ENCODE measurements around the gene MPL. TPM values are rescaled to one million over a fixed set of nuclear protein-coding genes. Genes with fewer than 3 reads are reported as not detected.

The MPL gene
- total RNA-seq, 1 donor from 2014 or later, result not detected

DNA sequence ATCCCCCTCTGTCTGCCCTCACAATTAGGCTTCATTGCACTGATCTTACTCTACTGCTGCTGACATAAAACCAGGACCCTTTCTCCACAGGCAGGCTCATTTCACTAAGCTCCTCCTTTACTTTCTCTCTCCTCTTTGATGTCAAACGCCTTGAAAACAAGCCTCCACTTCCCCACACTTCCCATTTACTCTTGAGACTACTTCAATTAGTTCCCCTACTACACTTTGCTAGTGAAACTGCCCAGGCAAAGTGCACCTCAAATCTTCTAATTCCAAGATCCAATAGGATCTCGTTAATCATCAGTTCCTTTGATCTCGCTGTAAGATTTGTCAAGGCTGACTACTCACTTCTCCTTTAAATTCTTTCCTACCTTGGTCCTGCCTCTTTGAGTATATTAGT, 15.3 kb downstream of the MPL start:
- no peak overlapping the region for H3K9ac ChIP-seq (ENCODE audit: low read length)

GRCh38 chr1:43354471-43354870, 16.9 kb downstream of the MPL start:
- no peak overlapping the region for H3K4me3 ChIP-seq (ENCODE audit: insufficient read depth, low read depth, low read length)
- H3K9ac ChIP-seq (ENCODE audit: low read length), result no peak overlapping the region
- no peaks in the 10 kb centered on the region for H3K27me3 Mint-ChIP-seq (ENCODE audit: low read depth, unreplicated experiment)
- H3K4me3 Mint-ChIP-seq (ENCODE audit: unreplicated experiment), result no peak overlapping the region
- H3K27me3 ChIP-seq (ENCODE audit: insufficient read depth, low read length), result no peaks in the 10 kb centered on the region
- H3K79me2 ChIP-seq (ENCODE audit: insufficient read depth, low read length), result peaks cover 7% of the 10 kb centered on the region
- H3K4me1 ChIP-seq (ENCODE audit: insufficient read depth, low read length), result peaks cover 17% of the 10 kb centered on the region
- no peak for DNase-seq (ENCODE audit: low read depth)
- H3K9me3 ChIP-seq (ENCODE audit: insufficient read depth, low read depth, low read length), result no peaks in the 10 kb centered on the region
- peaks cover 6% of the 10 kb centered on the region for H3K4me1 Mint-ChIP-seq (ENCODE audit: low read depth, unreplicated experiment)
- TF ChIP-seq EZH2 (IDR thresholded peaks at IDR 0.05; ENCODE audit: insufficient read depth, low read length), result no peak
- TF ChIP-seq, protein P1, sequence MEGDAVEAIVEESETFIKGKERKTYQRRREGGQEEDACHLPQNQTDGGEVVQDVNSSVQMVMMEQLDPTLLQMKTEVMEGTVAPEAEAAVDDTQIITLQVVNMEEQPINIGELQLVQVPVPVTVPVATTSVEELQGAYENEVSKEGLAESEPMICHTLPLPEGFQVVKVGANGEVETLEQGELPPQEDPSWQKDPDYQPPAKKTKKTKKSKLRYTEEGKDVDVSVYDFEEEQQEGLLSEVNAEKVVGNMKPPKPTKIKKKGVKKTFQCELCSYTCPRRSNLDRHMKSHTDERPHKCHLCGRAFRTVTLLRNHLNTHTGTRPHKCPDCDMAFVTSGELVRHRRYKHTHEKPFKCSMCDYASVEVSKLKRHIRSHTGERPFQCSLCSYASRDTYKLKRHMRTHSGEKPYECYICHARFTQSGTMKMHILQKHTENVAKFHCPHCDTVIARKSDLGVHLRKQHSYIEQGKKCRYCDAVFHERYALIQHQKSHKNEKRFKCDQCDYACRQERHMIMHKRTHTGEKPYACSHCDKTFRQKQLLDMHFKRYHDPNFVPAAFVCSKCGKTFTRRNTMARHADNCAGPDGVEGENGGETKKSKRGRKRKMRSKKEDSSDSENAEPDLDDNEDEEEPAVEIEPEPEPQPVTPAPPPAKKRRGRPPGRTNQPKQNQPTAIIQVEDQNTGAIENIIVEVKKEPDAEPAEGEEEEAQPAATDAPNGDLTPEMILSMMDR (IDR thresholded peaks at IDR 0.05; ENCODE audit: insufficient read depth, low read depth, low read length), result no peak
- H3K9me3 Mint-ChIP-seq (ENCODE audit: unreplicated experiment), result no peaks in the 10 kb centered on the region
- no peak overlapping the region for H3K27ac Mint-ChIP-seq (ENCODE audit: unreplicated experiment)
- H3K36me3 ChIP-seq (ENCODE audit: insufficient read depth, low read length), result no peaks in the 10 kb centered on the region
- FAIRE-seq, result no peak
- H4K20me1 ChIP-seq (ENCODE audit: insufficient read depth, low read length), result peaks cover 2% of the 10 kb centered on the region
- H2AFZ ChIP-seq (ENCODE audit: low read depth, low read length), result no peak overlapping the region
- no peak overlapping the region for H3K4me2 ChIP-seq (ENCODE audit: low read length)
- H3K27ac ChIP-seq (ENCODE audit: low read depth, low read length), result no peak overlapping the region
- no peaks in the 10 kb centered on the region for H3K36me3 Mint-ChIP-seq (ENCODE audit: low read depth, unreplicated experiment)

More for the DNA sequence above, 15.3 kb downstream of the MPL start:
- peaks cover 6% of the 10 kb centered on the region for H3K4me1 Mint-ChIP-seq (ENCODE audit: low read depth, unreplicated experiment)
- H3K27me3 Mint-ChIP-seq (ENCODE audit: low read depth, unreplicated experiment), result no peaks in the 10 kb centered on the region
- Histone ChIP-seq H3K9me3 (ENCODE audit: insufficient read depth, low read depth, low read length) (no peaks in the 10 kb centered on the region), H4K20me1 (ENCODE audit: insufficient read depth, low read length) (no peaks in the 10 kb centered on the region), H3K27me3 (ENCODE audit: insufficient read depth, low read length) (no peaks in the 10 kb centered on the region), H3K4me3 (ENCODE audit: insufficient read depth, low read depth, low read length) (no peak overlapping the region), H3K27ac (ENCODE audit: low read depth, low read length) (no peak overlapping the region), H3K36me3 (ENCODE audit: insufficient read depth, low read length) (no peaks in the 10 kb centered on the region), H3K4me2 (ENCODE audit: low read length) (no peak overlapping the region), H3K79me2 (ENCODE audit: insufficient read depth, low read length) (no peaks in the 10 kb centered on the region), H2AFZ (ENCODE audit: low read depth, low read length) (no peak overlapping the region), H3K4me1 (ENCODE audit: insufficient read depth, low read length) (peaks cover 19% of the 10 kb centered on the region)
- TF ChIP-seq, protein P1 (IDR thresholded peaks at IDR 0.05; ENCODE audit: insufficient read depth, low read depth, low read length), result no peak
- DNase-seq (ENCODE audit: low read depth), result no peak
- no peaks in the 10 kb centered on the region for H3K36me3 Mint-ChIP-seq (ENCODE audit: low read depth, unreplicated experiment)
- no peak overlapping the region for H3K4me3 Mint-ChIP-seq (ENCODE audit: unreplicated experiment)
- H3K9me3 Mint-ChIP-seq (ENCODE audit: unreplicated experiment), result peaks cover 2% of the 10 kb centered on the region
- no peak for FAIRE-seq
- H3K27ac Mint-ChIP-seq (ENCODE audit: unreplicated experiment), result no peak overlapping the region

DNA sequence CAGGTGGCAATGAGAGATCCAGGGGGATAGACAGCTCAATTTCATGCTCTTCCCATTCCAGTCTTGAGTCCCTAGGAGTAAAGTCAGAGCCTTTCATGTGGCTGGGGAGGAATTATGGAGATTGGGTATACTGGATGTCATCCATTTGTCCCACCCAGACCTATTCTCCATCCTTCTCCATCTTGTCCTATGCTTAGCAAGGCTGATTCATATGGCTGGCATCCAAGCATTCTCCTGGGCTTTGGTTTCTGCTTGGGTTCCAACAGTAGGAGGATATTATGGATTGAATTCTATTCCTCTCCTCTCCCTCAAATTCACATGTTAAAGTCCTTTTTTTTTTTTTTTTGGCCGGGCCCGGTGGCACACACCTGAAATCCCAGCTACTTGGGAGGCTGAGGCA, 17.3 kb downstream of the MPL start:
- H4K20me1 ChIP-seq (ENCODE audit: insufficient read depth, low read length), result peaks cover 7% of the 10 kb centered on the region
- H3K9me3 Mint-ChIP-seq (ENCODE audit: unreplicated experiment), result no peaks in the 10 kb centered on the region
- H3K36me3 ChIP-seq (ENCODE audit: insufficient read depth, low read length), result peaks cover under 1% of the 10 kb centered on the region
- H2AFZ ChIP-seq (ENCODE audit: low read depth, low read length), result no peak overlapping the region
- H3K27ac ChIP-seq (ENCODE audit: low read depth, low read length), result no peak overlapping the region
- H3K4me3 ChIP-seq (ENCODE audit: insufficient read depth, low read depth, low read length), result no peak overlapping the region
- H3K4me3 Mint-ChIP-seq (ENCODE audit: unreplicated experiment), result no peak overlapping the region
- no peaks in the 10 kb centered on the region for H3K27me3 ChIP-seq (ENCODE audit: insufficient read depth, low read length)
- FAIRE-seq (no peak), DNase-seq (ENCODE audit: low read depth) (no peak)
- no peaks in the 10 kb centered on the region for H3K9me3 ChIP-seq (ENCODE audit: insufficient read depth, low read depth, low read length)
- peaks cover 3% of the 10 kb centered on the region for H3K4me1 Mint-ChIP-seq (ENCODE audit: low read depth, unreplicated experiment)
- peaks cover 12% of the 10 kb centered on the region for H3K79me2 ChIP-seq (ENCODE audit: insufficient read depth, low read length)
- no peaks in the 10 kb centered on the region for H3K36me3 Mint-ChIP-seq (ENCODE audit: low read depth, unreplicated experiment)
- TF ChIP-seq EZH2 (IDR thresholded peaks at IDR 0.05; ENCODE audit: insufficient read depth, low read length), result no peak
- TF ChIP-seq, protein P1 (IDR thresholded peaks at IDR 0.05; ENCODE audit: insufficient read depth, low read depth, low read length), result no peak
- H3K4me1 ChIP-seq (ENCODE audit: insufficient read depth, low read length), result peaks cover 16% of the 10 kb centered on the region
- no peaks in the 10 kb centered on the region for H3K27me3 Mint-ChIP-seq (ENCODE audit: low read depth, unreplicated experiment)
- no peak overlapping the region for H3K27ac Mint-ChIP-seq (ENCODE audit: unreplicated experiment)
- H3K9ac ChIP-seq (ENCODE audit: low read length), result no peak overlapping the region
- H3K4me2 ChIP-seq (ENCODE audit: low read length), result no peak overlapping the region

Measured in astrocyte (in vitro differentiated cells and primary cell).